Measurements from ENCODE around the gene SGPP2.
"Not testable (repeated sequence)": the region's sequence is repeated elsewhere in the genome, so short reads cannot be mapped to it uniquely, and the experiment has no call there.

The SGPP2 gene

DNA sequence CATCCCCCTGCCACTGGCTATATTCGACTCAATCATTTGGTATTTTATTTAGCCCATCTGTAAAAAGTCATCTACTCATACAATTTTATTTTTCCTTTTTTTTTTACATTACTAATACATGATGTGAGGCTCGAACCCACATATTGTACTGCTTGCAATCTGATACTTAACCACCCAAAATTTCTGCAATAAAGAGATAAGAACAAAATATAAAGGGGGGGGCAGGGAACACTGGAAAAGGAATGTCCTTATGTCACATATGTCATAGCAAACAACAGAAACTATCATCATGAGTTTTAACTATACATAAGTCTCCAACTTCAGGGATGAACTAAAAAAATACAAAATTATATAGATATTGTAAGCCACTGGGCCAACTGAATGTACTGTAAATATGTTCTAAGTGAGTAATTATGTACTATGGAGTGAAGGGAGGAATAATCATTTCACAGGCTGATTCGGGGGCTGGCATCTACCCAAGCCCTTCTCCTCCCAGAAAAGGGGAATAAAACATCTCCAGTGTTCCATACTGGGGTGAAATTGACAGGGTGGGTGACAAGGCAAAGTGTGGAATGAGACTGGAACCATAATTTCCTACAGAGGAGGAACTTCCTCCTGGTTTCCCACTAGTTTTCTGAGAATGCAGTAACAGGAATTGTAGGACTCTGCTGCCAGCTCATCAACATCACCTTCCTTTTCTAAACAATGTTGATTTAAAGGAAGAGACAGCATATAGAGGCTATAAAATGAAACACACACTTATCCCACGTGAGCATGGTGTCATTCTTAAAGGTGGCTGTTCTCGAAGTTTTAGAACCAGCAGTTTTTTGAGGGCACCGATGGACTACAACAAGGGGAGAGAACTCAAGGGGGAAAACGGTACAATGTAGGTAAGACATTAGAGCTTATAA, 152.1 kb downstream of the SGPP2 start:
- H3K27me3 ChIP-seq (replicated peaks), result no peaks in the 10 kb centered on the region
- H3K36me3 ChIP-seq (replicated peaks), result peaks cover 3% of the 10 kb centered on the region
- in situ Hi-C loops (cut with HindIII; ENCODE audit: low pct_ligation_motif_present, low sequenced_read_pairs), result no loop called here
- TF ChIP-seq CTCF (IDR thresholded peaks at IDR 0.05; ENCODE audit: low read depth, low read length, missing control alignments), result no peak
- H3K4me3 ChIP-seq (ENCODE audit: low read depth, low read length), result no peak overlapping the region
- no peak for DNase-seq
- H3K27ac ChIP-seq, result no peak overlapping the region

- TF ChIP-seq CTCF (IDR thresholded peaks at IDR 0.05; ENCODE audit: low read depth, low read length, missing control alignments), result no peak
- DNase-seq, result no peak
- Histone ChIP-seq H3K27ac (no peak overlapping the region), H3K4me3 (ENCODE audit: low read depth, low read length) (no peak overlapping the region), H3K36me3 (replicated peaks) (no peaks in the 10 kb centered on the region), H3K27me3 (replicated peaks) (no peaks in the 10 kb centered on the region)
- in situ Hi-C loops (cut with HindIII; ENCODE audit: low pct_ligation_motif_present, low sequenced_read_pairs), result no loop called here
These were observed 153.0 kb downstream of the SGPP2 start for GRCh38 chr2:222577341-222577740.

- TF ChIP-seq CTCF (IDR thresholded peaks at IDR 0.05; ENCODE audit: low read depth, low read length, missing control alignments), result peak; percentile 51
- DNase-seq, result no peak
- no peak overlapping the region for H3K4me3 ChIP-seq (ENCODE audit: low read depth, low read length)
- no peak overlapping the region for H3K27ac ChIP-seq
- in situ Hi-C loops (cut with HindIII; ENCODE audit: low pct_ligation_motif_present, low sequenced_read_pairs), result no loop called here
- H3K27me3 ChIP-seq (replicated peaks), result no peaks in the 10 kb centered on the region
- no peaks in the 10 kb centered on the region for H3K36me3 ChIP-seq (replicated peaks)
These were observed 158.6 kb downstream of the SGPP2 start for GRCh38 chr2:222582928-222583327.

DNA sequence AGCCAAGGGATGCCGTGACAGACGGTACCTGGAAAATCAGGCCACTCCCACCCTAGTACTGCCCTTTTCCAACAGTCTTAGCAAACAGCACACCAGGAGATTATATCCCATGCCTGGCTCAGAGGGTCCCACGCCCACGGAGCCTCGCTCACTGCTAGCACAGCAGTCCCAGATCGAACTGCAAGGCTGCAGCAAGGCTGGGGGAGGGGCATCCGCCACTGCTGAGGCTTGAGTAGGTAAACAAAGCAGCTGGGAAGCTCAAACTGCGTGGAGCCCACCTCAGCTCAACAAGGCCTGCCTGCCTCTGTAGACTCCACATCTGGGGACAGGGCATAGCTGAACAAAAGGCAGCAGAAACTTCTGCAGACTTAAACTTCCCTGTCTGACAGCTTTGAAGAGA, 160.2 kb downstream of the SGPP2 start:
- H3K4me3 ChIP-seq (ENCODE audit: low read depth, low read length); in situ Hi-C loops (cut with HindIII; ENCODE audit: low pct_ligation_motif_present, low sequenced_read_pairs); H3K27me3 ChIP-seq (replicated peaks); H3K27ac ChIP-seq; DNase-seq; H3K36me3 ChIP-seq (replicated peaks): not testable (repeated sequence)

DNA sequence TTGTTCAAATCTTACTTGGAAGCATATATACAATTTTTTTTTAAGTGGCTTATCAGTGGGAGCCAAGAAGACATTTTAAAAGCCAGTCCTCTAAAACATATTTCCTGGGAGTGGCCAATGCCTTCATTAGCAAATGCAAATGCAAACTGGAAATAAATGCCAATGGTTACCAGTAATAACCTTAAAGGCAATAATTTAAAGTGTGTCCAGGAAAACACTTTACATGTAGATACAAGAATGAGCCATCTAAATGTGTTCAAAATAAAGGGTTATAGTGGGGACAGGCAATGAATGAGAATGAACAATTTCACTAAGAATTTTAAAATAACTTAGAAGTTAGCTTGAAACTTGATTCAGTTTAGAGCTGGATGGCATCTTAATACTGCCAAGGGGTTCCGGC, 167.3 kb downstream of the SGPP2 start:
- DNase-seq, result no peak
- no peak overlapping the region for H3K4me3 ChIP-seq (ENCODE audit: low read depth, low read length)
- no peaks in the 10 kb centered on the region for H3K36me3 ChIP-seq (replicated peaks)
- no peak for TF ChIP-seq CTCF (IDR thresholded peaks at IDR 0.05; ENCODE audit: low read depth, low read length, missing control alignments)
- no peaks in the 10 kb centered on the region for H3K27me3 ChIP-seq (replicated peaks)
- H3K27ac ChIP-seq, result no peak overlapping the region
- in situ Hi-C loops (cut with HindIII; ENCODE audit: low pct_ligation_motif_present, low sequenced_read_pairs), result no loop called here

DNA sequence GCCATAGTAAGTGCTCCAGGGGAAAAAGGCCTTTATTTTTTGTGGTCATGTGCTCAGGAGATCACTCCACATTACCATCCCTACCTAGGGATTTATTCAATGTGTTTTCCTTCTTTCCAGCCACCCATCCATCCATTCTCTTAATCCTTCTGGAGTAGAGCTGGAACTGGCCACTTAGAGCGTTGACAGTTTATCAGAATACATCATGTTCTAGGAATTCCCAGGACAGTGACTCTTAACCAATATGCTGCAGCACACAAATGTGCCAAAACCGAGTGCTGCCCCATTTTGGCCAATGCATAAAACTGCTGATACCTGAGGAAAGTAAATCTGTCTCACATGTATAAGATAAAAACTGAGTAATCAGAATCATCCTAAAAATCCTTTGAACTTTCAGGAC, 167.8 kb downstream of the SGPP2 start:
- no peak overlapping the region for H3K27ac ChIP-seq
- no peak overlapping the region for H3K4me3 ChIP-seq (ENCODE audit: low read depth, low read length)
- in situ Hi-C loops (cut with HindIII; ENCODE audit: low pct_ligation_motif_present, low sequenced_read_pairs), result no loop called here
- no peaks in the 10 kb centered on the region for H3K36me3 ChIP-seq (replicated peaks)
- no peak for TF ChIP-seq CTCF (IDR thresholded peaks at IDR 0.05; ENCODE audit: low read depth, low read length, missing control alignments)
- no peaks in the 10 kb centered on the region for H3K27me3 ChIP-seq (replicated peaks)
- no peak for DNase-seq
